WTC11 (cell line): ENCODE results near the gene PDE4A. TPM values are rescaled to one million over a fixed set of nuclear protein-coding genes. Genes with fewer than 3 reads are reported as not detected.
A peak's percentile ranks its signal among the peaks of the same experiment; 100 is the strongest.

Source experiments
- ATAC-seq: fragments of 200-7000 bp; cut with Tn5 transposase; 2 replicates; pipeline ENCODE4 v1.10.0; 2021; ENCODE audit warnings: mild to moderate bottlenecking, moderate library complexity
- CTCF ChIA-PET: fragments of 300-600 bp; sonication (Branson Sonifier 250); formaldehyde crosslinking; loops from one replicate; lab custom pipeline; 2021; ENCODE audit warnings: antibody characterized with exemption; lab: Charles Lee
- POLR2A ChIA-PET: fragments of 350-600 bp; sonication (Branson Sonifier 250); formaldehyde crosslinking; loops from one replicate; lab custom pipeline; 2021; ENCODE audit warnings: antibody characterized with exemption; lab: Charles Lee
- DNase-seq: peaks from one replicate; pipeline ENCODE4 v3.0.0; 2021; ENCODE audit warnings: low spot score
- H3K27ac Mint-ChIP-seq: 2 replicates; pipeline ENCODE4 v1.8.0; 2021; ENCODE audit warnings: mixed read lengths
- H3K27me3 Mint-ChIP-seq: 2 replicates; pipeline ENCODE4 v1.8.0; 2021; ENCODE audit warnings: low read depth, mild to moderate bottlenecking, moderate library complexity, mixed read lengths
- H3K36me3 Mint-ChIP-seq: 2 replicates; pipeline ENCODE4 v1.8.0; 2021; ENCODE audit warnings: mixed read lengths
- H3K4me1 Mint-ChIP-seq: 2 replicates; pipeline ENCODE4 v1.8.0; 2022; ENCODE audit warnings: mixed read lengths
- H3K4me3 Mint-ChIP-seq: 2 replicates; pipeline ENCODE4 v1.8.0; 2021; ENCODE audit warnings: mild to moderate bottlenecking, moderate library complexity, mixed read lengths
- H3K9me3 Mint-ChIP-seq: 2 replicates; pipeline ENCODE4 v1.8.0; 2021; ENCODE audit warnings: mixed read lengths
- ARID4B ChIP-seq: sonication (generic); formaldehyde crosslinking; IDR thresholded peaks from 2 replicates; pipeline ENCODE4 v1.8.0; 2023; ENCODE audit warnings: missing genetic modification reagents, mild to moderate bottlenecking, borderline replicate concordance
- E2F4 ChIP-seq: sonication (generic); formaldehyde crosslinking; IDR thresholded peaks from 2 replicates; pipeline ENCODE4 v1.8.1; 2022; ENCODE audit warnings: low read depth, mild to moderate bottlenecking, moderate library complexity, missing genetic modification reagents, borderline replicate concordance
- ERG ChIP-seq: fragments of 250-450 bp; sonication (Bioruptor Pico); IDR thresholded peaks from 2 replicates; pipeline ENCODE4 v1.8.0; 2021; ENCODE audit warnings: mild to moderate bottlenecking
- ETV6 ChIP-seq: sonication (generic); formaldehyde crosslinking; IDR thresholded peaks from 2 replicates; pipeline ENCODE4 v1.8.1; 2022; ENCODE audit warnings: mild to moderate bottlenecking, missing genetic modification reagents
- FOXK1 ChIP-seq: sonication (generic); formaldehyde crosslinking; IDR thresholded peaks from 2 replicates; pipeline ENCODE4 v1.8.0; 2022; ENCODE audit warnings: mild to moderate bottlenecking, moderate library complexity, missing genetic modification reagents
- FOXP1 ChIP-seq: sonication (generic); formaldehyde crosslinking; IDR thresholded peaks from 2 replicates; pipeline ENCODE4 v1.8.0; 2022; ENCODE audit warnings: missing genetic modification reagents, mild to moderate bottlenecking, moderate library complexity, borderline replicate concordance
- FOXP4 ChIP-seq: sonication (generic); formaldehyde crosslinking; IDR thresholded peaks from 2 replicates; pipeline ENCODE4 v1.8.0; 2022; ENCODE audit warnings: mild to moderate bottlenecking, missing genetic modification reagents
- IRF1 ChIP-seq: sonication (generic); formaldehyde crosslinking; IDR thresholded peaks from 2 replicates; pipeline ENCODE4 v1.8.0; 2023; ENCODE audit warnings: missing genetic modification reagents
- KAT7 ChIP-seq: sonication (generic); formaldehyde crosslinking; IDR thresholded peaks from 2 replicates; pipeline ENCODE4 v1.8.1; 2023; ENCODE audit warnings: missing genetic modification reagents, mild to moderate bottlenecking, borderline replicate concordance
- NFYB ChIP-seq: sonication (generic); formaldehyde crosslinking; conservative IDR thresholded peaks from 2 replicates; pipeline ENCODE4 v1.8.0; 2022; ENCODE audit warnings: low read depth, missing genetic modification reagents
- PRDM15 ChIP-seq: sonication (generic); formaldehyde crosslinking; IDR thresholded peaks from 2 replicates; pipeline ENCODE4 v1.8.0; 2022; ENCODE audit warnings: missing genetic modification reagents
- PRRX2 ChIP-seq: fragments of 250-450 bp; sonication (Bioruptor Pico); IDR thresholded peaks from 2 replicates; pipeline ENCODE4 v1.8.0; 2021; ENCODE audit warnings: mild to moderate bottlenecking
- ZNF396 ChIP-seq: fragments of 250-450 bp; sonication (Bioruptor Pico); IDR thresholded peaks from 2 replicates; pipeline ENCODE4 v1.8.0; 2021; ENCODE audit warnings: mild to moderate bottlenecking, moderate library complexity, borderline replicate concordance
- total RNA-seq: library from RNA; stranded (reverse); gene quantifications from 3 replicates; pipeline ENCODE4 v1.2.3, GENCODE V29; 2021
- TF ChIP-seq, protein P1 (sequence below): sonication (generic); formaldehyde crosslinking; IDR thresholded peaks from 2 replicates; pipeline ENCODE4 v1.8.1; 2023; ENCODE audit warnings: mild to moderate bottlenecking, missing genetic modification reagents, moderate library complexity

Gene PDE4A
- total RNA-seq, 1 experiment from 2014 or later = 5.9 TPM

- no peak for TF ChIP-seq ARID4B (CRISPR knock-in tag)
- TF ChIP-seq ETV6 = no peak
- no peak for TF ChIP-seq E2F4
- no peak for TF ChIP-seq ZNF396 (CRISPR knock-in tag)
- TF ChIP-seq, protein P1, sequence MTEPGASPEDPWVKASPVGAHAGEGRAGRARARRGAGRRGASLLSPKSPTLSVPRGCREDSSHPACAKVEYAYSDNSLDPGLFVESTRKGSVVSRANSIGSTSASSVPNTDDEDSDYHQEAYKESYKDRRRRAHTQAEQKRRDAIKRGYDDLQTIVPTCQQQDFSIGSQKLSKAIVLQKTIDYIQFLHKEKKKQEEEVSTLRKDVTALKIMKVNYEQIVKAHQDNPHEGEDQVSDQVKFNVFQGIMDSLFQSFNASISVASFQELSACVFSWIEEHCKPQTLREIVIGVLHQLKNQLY = no peak
- no peak for TF ChIP-seq NFYB
- TF ChIP-seq PRDM15 (CRISPR knock-in tag) = no peak
- no peak for TF ChIP-seq PRRX2 (CRISPR knock-in tag)
Measured at GRCh38 chr19:10379880-10380312, 40.4 kb upstream of the PDE4A start (continued).

DNA sequence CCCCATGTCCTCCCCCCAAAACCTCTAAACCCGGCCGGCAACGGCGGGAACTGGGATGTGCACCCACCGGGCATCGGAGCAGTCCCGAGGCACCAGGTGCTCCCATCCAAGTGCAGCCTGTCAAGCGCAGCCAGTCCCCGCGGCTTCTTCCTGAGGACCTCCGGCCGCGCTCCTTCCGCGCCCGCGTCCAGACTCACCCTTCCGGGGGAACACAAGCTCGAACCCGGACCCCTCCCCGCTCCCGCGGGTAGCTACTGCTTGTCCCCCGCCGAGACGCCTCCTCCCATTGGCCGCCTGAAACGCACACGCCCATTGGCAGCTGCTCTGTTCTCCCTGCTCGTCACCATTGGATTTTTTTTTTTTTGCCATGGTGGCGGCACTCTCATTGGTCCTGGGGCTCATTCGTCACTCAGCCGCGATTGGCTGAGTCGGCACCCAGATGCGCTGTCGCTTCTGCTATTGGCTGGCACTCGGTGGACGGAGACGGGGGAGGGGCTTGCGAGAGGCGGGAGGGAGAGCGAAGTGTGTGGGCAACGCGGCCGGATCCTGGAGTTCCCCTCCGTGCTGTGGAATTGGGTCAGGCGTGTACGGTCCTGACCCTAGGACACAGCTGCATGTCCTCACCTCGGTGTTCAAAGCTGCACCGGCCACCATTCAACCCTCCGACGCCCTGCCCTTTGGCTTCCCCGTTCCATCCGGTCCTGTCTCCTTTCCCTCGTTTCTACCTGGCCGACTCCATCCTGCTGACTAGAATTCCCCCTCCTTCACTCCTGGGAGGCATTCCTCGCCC, 39.8 kb upstream of the PDE4A start, which contains the start of gene TYK2:
TSS of gene TYK2 (minus strand) at position 260 of the 790 bp plus-strand sequence. CDS start 2,166 bp downstream, outside the sequence.
- peak; percentile 96 for ATAC-seq
- ChIA-PET CTCF (interaction anchor here (0.6 to 4.4 kb wide), 22 partner anchors 8 to 130 kb away, joined by 3 to 55 read pairs (median 4); partner anchors contain the start of genes CDC37, ICAM1, ICAM4 and ICAM5), POLR2A (interaction anchor here (0.6 to 1.9 kb wide), 13 partner anchors 8 to 394 kb away, joined by 3 to 11 read pairs (median 4); partner anchors contain the start of genes CDC37, ICAM1 and ICAM5)
- H3K4me3 Mint-ChIP-seq = peak within 1 kb of the TSS; percentile 88
- peaks cover 8% of the 10 kb centered on the region for H3K36me3 Mint-ChIP-seq
- peaks cover 9% of the 10 kb centered on the region for H3K4me1 Mint-ChIP-seq
- peaks cover 3% of the 10 kb centered on the region; the same call in 1 of the 2 replicates for H3K27me3 Mint-ChIP-seq
- DNase-seq = peak; percentile 93
- H3K27ac Mint-ChIP-seq = peak within 1 kb of the TSS; percentile 97
- H3K9me3 Mint-ChIP-seq = no peaks in the 10 kb centered on the region
- TF ChIP-seq ARID4B (CRISPR knock-in tag) (peak; percentile 72; the same call in 1 of the 2 replicates), KAT7 (CRISPR knock-in tag) (no peak), FOXP4 (CRISPR knock-in tag) (peak; percentile 13; the same call in 1 of the 2 replicates), ERG (CRISPR knock-in tag) (no peak), FOXK1 (CRISPR knock-in tag) (peak; percentile 66; the same call in 1 of the 2 replicates), NFYB (peak; percentile 98), IRF1 (CRISPR knock-in tag) (0 out of 2 replicates have a peak, but pooled peaks have one; percentile 25), FOXP1 (peak; percentile 72; the same call in 1 of the 2 replicates)
